GM21619 (cell line): Measurements from ENCODE around the gene ELOVL2.
A peak's percentile ranks its signal among the peaks of the same experiment; 100 is the strongest.
"Not testable (repeated sequence)": the region's sequence is repeated elsewhere in the genome, so short reads cannot be mapped to it uniquely, and the experiment has no call there.

Source experiments
- ATAC-seq: cut with Tn5 transposase; IDR thresholded peaks from one replicate; pipeline ENCODE4 v1.9.1; 2021; ENCODE audit not compliant: unreplicated experiment

Gene ELOVL2

DNA sequence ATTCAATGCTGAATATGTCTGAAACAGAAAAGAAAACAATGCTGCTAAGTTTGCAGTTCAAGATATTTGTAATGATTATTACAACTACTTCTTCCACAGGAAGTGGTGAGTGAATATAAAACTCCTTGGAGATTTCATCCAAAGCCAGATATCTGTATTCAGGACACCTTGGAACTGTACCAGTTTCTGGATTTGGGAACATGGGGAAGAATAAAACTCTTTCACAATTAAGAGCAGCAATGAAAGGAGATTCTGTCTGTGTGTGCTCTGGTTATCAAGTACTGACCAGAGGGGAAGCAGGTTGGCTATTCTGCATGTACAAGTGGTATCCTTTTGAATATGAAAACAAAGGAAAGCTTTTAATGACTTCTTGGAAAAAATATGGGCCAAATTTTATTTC, 21.1 kb downstream of the ELOVL2 start:
- ATAC-seq, result no peak

DNA sequence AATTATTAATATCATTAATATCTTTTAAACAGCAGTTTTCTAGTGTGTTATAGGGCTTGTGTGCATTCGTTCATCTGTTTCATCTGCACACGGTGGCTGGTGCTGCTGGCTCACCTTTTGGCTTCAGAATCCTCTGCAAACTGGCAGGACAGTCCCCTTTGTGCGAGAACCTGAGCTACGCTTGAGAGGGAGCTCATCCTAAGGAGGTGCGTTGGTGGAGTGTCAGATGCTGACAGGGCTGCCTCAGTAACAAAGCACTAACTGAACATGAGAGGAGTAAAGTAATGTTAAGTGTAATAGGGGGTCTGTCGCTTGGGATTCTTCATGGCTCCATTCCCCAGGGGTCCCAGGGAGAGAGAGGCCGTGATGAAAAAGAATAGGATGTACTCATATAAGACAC, 22.4 kb downstream of the ELOVL2 start:
- ATAC-seq, result no peak

DNA sequence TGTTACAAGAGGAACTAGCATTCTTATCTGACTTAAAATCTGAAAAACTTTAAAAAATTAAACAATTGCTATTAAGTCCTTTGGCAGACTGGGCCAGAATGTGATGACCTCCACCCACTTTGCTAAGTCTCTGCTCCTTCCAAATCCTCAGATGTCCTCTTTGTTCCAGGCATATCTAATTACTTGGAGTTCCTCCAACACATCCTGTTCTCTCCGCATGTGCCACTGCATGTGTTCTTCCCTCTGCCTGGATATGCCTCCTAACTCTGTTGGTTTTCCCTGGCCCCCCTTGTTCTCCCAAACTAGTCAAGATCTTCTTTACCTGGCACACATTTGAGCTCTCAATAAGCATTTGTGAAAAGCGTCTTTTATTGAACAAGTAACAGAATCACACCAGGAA, 23.1 kb downstream of the ELOVL2 start:
- no peak for ATAC-seq

DNA sequence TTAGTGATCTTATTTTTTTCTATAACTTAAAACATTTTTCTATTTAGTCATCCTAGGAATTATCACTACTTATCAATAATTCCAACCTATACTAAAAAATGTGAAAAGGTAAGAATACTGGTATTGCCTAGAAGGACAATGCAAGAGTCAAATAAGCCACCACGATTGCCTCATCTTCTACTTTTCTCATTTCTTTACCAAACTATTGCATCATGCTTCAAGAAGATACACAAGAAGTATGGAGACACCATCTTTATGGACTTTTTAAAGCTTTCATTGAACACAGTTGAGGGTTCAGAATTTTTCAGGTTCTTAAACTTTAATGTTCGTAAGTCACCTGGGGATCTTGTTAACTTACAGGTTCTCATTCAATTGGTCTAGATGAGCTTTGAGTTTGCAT, 25.9 kb downstream of the ELOVL2 start:
- no peak for ATAC-seq

DNA sequence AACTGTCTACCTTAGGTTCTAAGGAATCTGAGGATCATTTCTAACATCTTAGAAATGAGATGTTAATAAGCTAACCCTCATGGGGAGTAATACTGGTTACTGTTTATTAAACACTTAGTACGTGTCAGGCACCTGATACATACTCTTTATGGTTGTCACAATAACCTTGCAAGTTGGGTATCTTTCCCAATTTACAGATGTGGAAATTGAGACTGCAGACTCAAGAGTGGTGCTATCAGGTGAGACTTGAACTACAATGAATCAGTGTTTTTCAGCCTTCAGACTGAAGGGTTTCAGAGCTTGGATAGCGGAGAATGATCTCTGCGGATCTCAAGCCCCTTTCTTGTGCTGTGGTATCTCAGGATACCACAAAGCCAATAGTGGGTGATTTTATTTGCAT, 27.0 kb downstream of the ELOVL2 start:
- ATAC-seq, result no peak

DNA sequence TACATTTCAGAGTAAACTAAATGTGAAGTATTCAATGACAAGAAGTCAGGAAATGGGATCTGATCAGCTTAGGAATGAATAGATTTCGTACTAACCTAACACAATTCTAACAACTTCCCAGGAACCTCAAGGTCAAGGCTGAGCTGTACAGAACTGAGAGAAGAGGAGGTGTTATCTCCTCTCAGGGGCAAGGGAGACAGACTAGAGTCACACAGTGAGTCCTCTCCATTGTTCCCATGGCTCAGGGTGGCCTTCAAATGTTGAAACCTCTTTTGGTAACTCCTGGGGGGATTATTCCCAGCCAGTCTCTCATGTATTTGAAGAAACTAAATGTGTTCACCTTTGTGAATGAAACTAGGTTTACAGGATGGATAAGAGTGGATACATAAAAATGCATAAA, 27.7 kb downstream of the ELOVL2 start:
- ATAC-seq, result no peak

DNA sequence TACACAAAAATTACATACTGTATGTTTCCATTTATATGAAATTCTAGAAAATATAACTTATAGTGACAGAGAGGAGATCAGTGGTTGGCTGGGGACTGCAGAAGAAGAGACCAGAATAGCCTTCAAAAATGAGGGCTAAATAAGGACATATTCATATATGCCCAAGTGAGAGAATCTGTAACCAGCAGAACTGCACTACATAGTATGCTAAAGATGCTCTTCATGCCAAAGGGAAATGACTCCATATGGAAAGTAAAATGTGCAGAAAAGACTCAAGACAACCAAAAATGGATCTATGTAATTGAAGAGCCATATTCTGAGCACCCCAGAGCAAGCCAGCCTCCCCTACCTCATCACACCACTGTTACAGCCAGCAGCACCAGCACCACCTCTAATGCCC, 29.0 kb downstream of the ELOVL2 start:
- ATAC-seq, result no peak

DNA sequence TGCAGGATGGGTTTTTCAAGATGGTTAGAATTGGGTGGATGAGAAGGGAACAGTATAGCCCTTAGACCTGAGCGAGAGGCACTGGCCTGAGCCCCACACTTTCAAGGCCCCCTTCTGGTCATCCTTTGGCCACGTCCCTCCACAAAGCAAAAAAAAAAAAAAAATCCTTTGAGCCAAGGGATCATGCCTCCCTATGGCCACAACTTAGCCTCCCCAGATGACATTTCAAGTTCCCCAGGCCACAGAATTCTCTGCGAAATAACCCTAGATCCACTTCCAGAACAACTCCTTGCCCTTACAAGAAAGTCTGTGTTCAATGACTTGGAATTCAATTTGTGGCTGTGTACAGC, 30.4 kb downstream of the ELOVL2 start:
- ATAC-seq, result no peak

DNA sequence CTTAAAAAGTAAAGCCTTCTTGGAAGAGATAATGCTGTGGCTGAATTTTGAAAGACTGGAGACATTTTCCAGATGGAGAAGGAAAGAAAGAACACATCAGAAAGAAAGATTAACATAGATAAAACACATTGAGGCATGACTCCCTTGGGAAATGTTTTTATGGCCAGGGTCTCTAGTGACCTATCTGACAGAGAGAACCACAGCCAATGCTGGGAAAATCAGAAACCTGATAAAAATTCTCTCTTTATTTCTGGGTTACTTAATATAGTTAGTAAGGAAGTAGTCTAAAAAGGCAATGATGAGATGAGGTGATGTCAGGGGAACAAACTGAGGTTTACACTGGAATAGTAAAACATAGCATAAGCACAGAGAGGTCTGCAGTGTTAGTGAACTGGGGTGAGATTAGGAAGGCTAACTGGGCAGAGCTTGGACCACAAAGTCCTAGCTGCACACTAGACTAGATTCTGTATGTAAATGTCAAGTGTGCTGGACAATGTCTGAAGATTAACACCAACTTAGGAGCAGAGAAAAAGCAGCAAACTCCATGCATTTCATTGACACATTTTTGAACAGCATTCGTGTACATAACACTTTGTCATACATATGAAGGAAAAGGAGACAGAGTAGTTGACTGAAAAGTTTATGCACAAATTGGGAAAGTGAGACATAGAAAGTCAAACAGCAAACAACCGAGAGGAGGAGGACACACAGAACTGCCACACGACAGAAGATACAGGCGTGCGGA, 31.0 kb downstream of the ELOVL2 start:
- no peak for ATAC-seq

DNA sequence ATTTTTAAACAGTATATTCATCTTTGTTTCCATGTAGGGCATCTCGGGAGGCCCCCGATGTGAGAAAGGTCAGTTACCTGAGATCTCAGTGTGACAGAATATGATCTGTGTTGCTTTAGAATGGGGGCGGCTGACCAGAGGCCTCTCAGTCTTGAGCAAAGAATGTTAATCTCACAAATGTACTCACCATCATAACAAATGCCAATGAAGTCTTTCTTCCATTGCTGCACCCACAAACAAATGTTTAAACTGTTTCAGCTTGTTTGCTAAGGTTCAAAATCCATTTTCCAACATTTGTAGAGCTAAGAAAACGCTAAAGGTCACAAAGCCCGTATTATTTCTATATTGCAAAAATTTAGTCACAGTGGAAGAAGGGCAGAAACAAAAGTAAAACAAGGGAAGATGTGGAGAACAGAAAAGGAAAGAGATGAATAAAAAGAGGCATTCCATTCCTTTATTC, 31.8 kb downstream of the ELOVL2 start:
- no peak for ATAC-seq

DNA sequence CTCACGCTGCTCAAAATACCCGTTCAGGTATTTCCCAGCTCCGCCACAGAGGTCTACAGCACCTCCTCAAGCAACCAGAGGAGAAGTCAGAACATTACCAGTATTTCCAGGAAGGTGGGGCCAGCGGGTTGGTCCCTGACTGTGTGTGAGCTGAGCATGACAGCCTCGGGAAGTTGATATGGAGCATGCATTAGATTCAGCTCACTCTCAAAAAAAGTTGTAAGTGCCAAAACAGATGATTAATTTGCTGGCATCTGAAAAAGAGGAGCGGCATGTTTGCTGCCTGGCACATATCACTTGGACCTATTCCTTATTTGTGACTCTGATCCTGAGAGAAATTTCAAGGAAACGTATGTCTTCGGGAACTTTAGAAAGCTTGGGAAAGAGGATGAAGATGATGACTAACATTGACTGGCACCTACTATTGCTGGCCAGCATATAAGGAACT, 32.3 kb downstream of the ELOVL2 start:
- ATAC-seq, result no peak

DNA sequence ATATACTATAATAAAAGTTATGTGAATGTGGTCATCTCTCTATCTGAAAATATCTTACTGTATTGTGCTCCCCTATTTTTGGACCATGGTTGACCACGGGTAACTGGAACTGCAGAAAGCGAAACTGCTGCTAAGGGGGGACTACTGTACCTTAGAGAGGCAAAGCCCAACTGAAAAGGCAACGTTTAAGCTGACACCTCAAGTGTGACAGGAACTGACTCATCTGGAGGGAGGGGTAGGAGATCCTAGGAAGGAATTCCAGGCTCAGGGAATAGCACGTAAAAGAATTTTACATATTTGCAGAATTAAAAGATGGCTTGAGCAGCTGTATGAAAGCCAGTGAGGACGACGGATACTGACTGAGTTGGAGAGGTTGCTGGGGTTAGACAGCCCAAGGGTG, 34.8 kb downstream of the ELOVL2 start:
- peak; percentile 73 for ATAC-seq

DNA sequence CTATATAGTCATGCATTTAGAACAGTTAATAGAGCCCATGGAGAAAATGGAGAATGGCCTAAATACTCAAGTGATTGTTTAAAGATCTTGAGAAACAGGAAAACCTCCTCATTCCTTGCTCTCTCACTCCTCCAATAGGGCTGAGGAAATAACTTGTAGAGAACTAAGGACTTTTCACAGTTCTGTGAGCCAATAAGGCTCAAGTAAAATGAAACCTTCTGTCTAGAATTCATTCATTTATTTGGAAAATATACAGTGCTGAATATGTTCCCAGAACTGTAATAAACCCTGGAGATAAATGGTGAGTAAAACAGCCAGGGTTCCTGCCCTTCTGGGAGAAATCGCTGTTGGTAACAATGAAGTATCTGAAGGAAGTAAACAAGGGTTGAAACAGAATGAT, 35.3 kb downstream of the ELOVL2 start:
- ATAC-seq, result no peak

DNA sequence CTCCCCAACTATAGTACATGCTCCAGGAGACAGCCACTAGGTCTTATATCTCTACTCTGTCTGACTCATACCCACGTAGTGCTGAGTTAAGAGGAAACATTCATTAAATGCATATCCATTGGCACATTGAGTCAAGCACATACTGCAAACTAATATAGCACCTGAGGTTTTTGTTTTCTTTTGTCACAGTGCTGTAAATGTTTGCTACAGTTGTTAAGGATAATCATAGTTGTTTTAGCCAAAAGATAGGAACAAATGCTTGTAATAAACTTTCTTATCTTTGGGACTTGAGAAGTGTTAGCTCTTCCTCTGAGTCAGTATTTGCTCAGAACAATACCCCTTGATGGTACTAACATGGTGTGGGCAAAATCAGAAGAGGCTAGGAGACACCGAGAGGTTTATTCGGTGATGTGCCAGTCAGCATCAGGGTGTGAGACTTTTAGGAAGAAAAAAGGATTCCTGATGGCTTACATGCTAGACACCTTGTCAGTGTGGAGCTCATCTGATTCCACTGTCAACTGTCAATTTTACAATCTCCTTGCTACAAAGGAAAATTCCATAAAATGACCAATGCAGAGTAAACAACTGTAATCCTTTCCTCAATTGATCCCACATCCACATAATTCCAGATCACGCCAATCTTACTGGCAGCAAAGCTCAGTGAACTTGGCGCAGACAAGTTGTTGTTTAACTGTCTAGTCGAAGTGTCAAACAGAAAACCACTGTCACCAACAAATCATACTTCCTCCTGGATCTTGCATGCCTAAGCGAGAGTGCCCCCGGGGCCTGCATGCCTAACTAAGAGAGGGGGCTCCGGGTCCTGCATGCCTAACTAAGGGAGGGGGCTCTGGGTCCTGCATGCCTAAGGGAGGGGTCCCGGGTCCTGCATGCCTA, 36.1 kb downstream of the ELOVL2 start:
- ATAC-seq, result no peak

DNA sequence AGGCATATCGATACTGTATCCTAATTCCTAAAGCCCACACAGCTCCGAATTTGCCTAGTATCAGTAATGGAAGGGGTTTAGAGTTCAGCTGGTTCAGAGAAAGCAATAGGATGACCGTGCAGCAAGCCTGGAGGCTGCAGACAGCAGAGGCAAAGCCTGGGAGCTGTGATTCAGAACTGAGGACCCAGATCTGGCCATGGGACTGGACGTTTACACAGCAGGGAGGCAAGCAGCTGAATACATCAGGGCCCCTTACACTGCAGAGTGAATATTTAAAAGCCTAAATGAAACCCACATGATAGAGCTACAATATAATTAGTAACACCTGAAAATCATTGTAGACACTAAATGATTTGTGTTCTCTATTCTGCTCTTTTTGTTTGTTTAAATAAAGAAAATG, 38.0 kb downstream of the ELOVL2 start:
- ATAC-seq, result no peak

DNA sequence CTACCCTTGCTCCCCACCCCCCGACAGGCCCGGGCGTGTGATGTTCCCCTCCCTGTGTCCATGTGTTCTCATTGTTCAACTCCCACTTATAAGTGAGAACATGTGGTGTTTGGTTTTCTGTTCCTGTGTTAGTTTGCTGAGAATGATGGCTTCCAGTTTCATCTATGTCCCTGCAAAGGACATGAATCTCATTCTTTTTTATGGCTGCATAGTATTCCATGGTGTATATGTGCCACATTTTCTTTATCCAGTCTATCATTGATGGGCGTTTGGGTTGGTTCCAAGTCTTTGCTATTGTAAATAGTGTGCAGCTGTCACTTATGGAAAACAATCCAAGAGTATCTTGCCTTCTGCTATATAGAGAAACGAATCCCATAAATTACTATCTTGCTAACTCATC, 40.8 kb downstream of the ELOVL2 start:
- ATAC-seq, result not testable (repeated sequence)

DNA sequence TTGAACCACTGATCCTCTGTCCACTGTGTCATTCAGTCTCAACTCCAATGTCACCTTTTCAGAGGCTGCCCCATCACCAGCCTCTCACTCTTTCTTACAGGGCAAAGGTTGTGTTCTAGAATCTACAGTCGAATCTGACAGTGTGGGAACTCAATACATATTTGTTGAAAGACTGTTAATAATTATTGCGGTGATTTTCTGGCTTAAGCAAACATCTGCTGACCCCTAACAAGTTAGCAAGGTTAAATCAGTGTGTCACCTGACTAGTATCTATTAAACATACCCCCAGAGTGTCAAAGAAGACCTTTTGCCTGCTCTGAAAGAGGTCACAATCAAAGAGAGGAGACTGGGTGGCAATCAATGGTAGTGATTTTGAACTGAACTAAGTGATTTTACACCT, 41.9 kb downstream of the ELOVL2 start:
- ATAC-seq, result no peak

DNA sequence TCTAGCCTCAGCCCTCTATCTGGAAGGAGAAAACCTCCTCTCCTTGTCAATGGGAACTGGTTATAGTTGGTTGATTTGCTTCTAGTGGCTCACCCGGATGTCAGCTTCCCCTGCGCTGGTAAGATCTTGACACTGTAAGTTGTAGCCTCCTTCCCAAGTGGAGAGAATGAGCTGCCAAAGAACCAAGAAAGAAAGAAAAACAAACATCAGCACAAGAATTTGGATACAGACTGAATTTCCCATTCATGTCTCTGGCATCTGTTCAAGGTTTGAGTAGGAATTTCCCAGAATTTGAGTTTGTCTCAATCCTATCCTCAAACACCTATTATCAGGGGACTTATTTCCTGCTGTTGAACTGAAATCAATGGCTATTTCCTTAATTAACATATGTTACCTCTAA, 44.1 kb downstream of the ELOVL2 start:
- ATAC-seq, result no peak

DNA sequence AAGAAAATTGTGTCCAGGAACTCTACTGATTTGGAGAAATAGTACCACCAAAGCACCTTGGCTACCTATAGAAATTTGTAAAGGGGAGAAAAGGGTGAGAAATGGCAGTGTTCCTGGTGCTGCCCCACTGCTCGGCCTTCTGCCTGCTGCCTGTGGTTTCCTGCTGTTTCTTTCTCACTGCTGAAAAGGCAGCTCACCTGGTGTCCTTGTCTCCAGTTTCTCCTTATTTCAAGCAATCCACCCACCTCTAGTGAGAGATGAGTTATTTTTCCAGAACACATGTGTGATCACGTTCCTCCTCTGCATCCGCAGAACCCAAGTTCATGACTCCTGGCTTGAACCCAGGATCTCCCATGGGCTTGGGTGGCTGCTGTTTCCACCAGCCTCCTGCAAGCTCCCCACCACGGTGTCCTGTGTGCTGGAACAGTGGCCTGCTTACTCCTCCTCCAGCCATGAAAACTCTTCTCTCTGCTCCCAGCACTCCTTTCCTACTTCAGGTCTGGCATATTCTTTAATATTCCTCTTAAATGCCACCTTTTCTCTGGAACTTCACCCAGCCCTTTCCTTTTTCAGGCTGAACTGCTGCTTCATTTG, 48.9 kb downstream of the ELOVL2 start:
- no peak for ATAC-seq

DNA sequence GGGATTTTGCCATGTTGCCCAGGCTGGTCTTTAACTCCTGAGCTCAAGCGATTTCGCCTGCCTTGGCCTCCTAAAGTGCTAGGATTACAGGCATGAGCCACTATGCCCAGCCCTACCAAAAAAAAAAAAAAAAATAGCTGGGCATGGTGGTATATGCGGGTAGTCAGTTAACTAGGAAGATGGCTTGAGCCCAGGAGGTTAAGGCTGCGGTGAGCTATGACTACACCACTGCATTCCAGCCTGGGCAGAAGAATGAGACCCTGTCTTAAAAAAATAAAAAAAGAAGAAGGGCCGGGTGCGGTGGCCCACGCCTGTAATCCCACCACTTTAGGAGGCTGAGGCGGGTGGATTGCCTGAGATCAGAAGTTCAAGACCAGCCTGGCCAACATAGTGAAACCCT, 50.2 kb downstream of the ELOVL2 start:
- ATAC-seq, result no peak

DNA sequence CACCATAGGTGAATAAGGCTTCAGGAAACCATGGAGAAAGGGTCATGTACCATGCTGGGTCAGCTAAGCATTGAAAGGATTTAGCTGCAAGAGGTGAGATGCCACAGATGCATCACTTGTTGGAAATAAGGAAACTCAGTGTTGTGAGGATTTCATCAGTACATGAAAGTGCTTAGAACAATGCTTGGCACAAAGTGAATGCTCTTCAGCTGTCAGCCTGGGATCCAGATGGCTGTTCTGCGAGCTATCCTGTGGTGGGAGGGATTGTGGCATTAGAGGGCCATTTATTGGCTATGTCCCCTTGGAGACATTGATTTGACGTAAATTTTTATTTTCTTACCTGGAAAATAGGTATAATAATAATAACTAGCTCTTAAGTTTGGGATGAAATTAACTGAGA, 53.0 kb downstream of the ELOVL2 start:
- ATAC-seq, result no peak

DNA sequence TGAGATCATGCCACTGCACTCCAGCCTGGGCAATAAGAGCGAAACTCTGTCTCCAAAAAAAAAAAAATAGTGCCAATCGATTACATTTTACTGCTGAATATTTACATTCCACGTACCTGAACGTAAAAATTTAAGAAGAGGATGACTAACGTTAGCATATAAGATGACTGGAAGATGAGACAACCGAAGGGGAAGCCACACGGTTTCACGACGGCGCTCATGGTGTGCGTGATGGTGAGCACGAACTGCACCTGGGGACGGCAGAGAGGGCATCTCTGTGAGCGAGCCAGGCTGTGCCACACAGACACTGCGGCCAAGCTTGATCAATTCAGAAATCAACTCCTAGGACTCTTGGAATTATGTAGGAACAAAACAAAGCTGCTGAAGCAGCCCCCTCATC, 54.5 kb downstream of the ELOVL2 start:
- ATAC-seq, result no peak
